H1 (cell line): ENCODE measurements around the gene TNFSF4.

Experiments
- CTCF ChIP-seq, 3 experiments: IDR thresholded peaks; 1 replicate in 2 of 3; 2 replicates in 1 of 3; pipeline versions ENCODE4 v1.5.1 to v1.6.1; 2011; ENCODE audit warnings: low read length in 3 of 3, mild to moderate bottlenecking in 3 of 3, inconsistent platforms in 2 of 3, low read depth in 1 of 3, moderate library complexity in 1 of 3; ENCODE audit not compliant: insufficient read depth in 1 of 3; ENCODE audit errors: control extremely low read depth in 1 of 3
- POLR2AphosphoS5 ChIP-seq: IDR thresholded peaks from 2 replicates; pipeline ENCODE4 v1.6.1; 2011; ENCODE audit warnings: low read depth, low read length
- POU5F1 ChIP-seq: IDR thresholded peaks from 2 replicates; pipeline ENCODE4 v1.6.1; 2011; ENCODE audit warnings: low read depth, mild to moderate bottlenecking, low read length, moderate library complexity
- RBBP5 ChIP-seq: IDR thresholded peaks from 2 replicates; pipeline ENCODE4 v1.7.1; 2012; ENCODE audit warnings: low read depth, mild to moderate bottlenecking, inconsistent platforms, low read length, moderate library complexity, borderline replicate concordance

GRCh38 chr1:173201969-173202368 lies 5.2 kb downstream of the TNFSF4 start:
- TF ChIP-seq CTCF (IDR thresholded peaks at IDR 0.05; ENCODE audit: control extremely low read depth in 1 of 3, insufficient read depth in 1 of 3, low read depth in 1 of 3, low read length in 3 of 3) (no peak), POU5F1 (no peak), POLR2AphosphoS5 (no peak), RBBP5 (no peak)
